ENCODE measurements around the gene CILP2.

DNA sequence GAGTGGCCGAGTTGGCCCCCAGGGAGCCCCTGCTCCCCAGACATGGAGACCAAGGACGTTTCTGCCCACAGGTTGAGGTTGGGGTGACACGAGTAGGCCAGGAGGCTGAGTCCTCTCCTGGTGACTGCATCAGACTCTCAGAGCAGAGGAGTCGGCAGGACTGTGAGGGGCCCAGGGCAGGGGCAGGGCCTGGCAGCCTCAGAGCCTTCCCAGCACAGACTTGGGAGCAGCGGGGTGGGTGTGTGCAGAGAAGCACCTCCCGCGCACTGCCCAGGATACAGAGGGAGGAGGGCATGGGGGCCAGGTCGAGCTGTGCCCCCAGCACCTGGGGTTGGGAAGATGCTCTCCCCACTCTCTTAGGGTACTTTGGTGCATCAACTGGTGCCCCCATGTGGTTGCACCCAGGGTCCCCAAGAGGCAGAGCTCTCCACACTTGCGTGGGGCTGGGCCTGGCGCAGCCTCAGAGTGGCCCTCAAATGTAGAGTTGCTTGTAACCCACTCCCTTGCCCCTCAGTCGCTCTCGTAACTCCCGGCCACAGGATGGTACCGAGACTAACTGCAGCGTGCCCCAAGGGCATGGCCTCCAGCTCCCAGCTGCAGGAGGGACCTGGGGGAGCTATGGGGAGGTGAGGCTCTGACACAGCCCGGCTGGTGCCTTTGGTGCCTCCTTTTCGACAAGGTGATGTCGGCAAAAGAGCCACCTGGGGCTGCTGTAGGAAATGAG lies 38.6 kb upstream of the CILP2 start:
- TF ChIP-seq EZH2phosphoT487 (IDR thresholded peaks at IDR 0.05; ENCODE audit: borderline replicate concordance): no peak
- TF ChIP-seq, protein P1, sequence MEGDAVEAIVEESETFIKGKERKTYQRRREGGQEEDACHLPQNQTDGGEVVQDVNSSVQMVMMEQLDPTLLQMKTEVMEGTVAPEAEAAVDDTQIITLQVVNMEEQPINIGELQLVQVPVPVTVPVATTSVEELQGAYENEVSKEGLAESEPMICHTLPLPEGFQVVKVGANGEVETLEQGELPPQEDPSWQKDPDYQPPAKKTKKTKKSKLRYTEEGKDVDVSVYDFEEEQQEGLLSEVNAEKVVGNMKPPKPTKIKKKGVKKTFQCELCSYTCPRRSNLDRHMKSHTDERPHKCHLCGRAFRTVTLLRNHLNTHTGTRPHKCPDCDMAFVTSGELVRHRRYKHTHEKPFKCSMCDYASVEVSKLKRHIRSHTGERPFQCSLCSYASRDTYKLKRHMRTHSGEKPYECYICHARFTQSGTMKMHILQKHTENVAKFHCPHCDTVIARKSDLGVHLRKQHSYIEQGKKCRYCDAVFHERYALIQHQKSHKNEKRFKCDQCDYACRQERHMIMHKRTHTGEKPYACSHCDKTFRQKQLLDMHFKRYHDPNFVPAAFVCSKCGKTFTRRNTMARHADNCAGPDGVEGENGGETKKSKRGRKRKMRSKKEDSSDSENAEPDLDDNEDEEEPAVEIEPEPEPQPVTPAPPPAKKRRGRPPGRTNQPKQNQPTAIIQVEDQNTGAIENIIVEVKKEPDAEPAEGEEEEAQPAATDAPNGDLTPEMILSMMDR (conservative IDR thresholded peaks at IDR 0.05; ENCODE audit: low read length): no peak
